Smooth muscle cell (in vitro differentiated cells): Measurements from ENCODE around the gene PEX26. TPM values are rescaled to one million over a fixed set of nuclear protein-coding genes. Genes with fewer than 3 reads are reported as not detected.
"Not testable (repeated sequence)": the region's sequence is repeated elsewhere in the genome, so short reads cannot be mapped to it uniquely, and the experiment has no call there.

Experiments
- DNase-seq: peaks from one replicate; lab custom pipeline; 2025; ENCODE audit not compliant: unreplicated experiment; lab: John Stamatoyannopoulos, UW
- H2AFZ ChIP-seq: fragments of 200-600 bp; sonication (generic); 2 replicates; pipeline ENCODE4 v1.6.0; 2016; ENCODE audit warnings: antibody characterized with exemption, low read depth, mild to moderate bottlenecking
- H3F3A ChIP-seq: fragments of 200-600 bp; sonication (generic); 2 replicates; pipeline ENCODE4 v1.6.0; 2017; ENCODE audit warnings: antibody characterized with exemption, low read depth
- H3K27ac ChIP-seq: fragments of 200-600 bp; sonication (generic); 2 replicates; pipeline ENCODE4 v1.5.1; 2016; ENCODE audit warnings: low read depth, mild to moderate bottlenecking
- H3K27me3 ChIP-seq: fragments of 200-600 bp; sonication (generic); 2 replicates; pipeline ENCODE4 v1.6.1; 2016; ENCODE audit warnings: low read depth, mild to moderate bottlenecking
- H3K36me3 ChIP-seq: fragments of 200-600 bp; sonication (generic); 2 replicates; pipeline ENCODE4 v1.5.1; 2016; ENCODE audit warnings: low read depth
- H3K4me1 ChIP-seq: fragments of 200-600 bp; sonication (generic); 2 replicates; pipeline ENCODE4 v1.5.1; 2016; ENCODE audit warnings: low read depth
- H3K4me2 ChIP-seq: fragments of 200-600 bp; sonication (generic); 2 replicates; pipeline ENCODE4 v1.6.0; 2016; ENCODE audit warnings: mild to moderate bottlenecking
- H3K4me3 ChIP-seq: fragments of 200-600 bp; sonication (generic); 2 replicates; pipeline ENCODE4 v1.5.1; 2016; ENCODE audit warnings: mild to moderate bottlenecking
- H3K79me2 ChIP-seq: fragments of 200-600 bp; sonication (generic); 2 replicates; pipeline ENCODE4 v1.6.0; 2016; ENCODE audit warnings: low read depth, mild to moderate bottlenecking
- H3K9ac ChIP-seq: fragments of 200-600 bp; sonication (generic); 2 replicates; pipeline ENCODE4 v1.6.0; 2016; ENCODE audit warnings: low read depth
- H3K9me3 ChIP-seq: fragments of 200-600 bp; sonication (generic); replicated peaks from 2 replicates; pipeline ENCODE4 v1.5.1; 2016; ENCODE audit warnings: low read depth
- H4K20me1 ChIP-seq: fragments of 200-600 bp; sonication (generic); 2 replicates; pipeline ENCODE4 v1.6.0; 2016; ENCODE audit warnings: low read depth
- CTCF ChIP-seq: fragments of 200-600 bp; sonication (generic); IDR thresholded peaks from 2 replicates; pipeline ENCODE4 v1.5.1; 2017; ENCODE audit warnings: borderline replicate concordance, mild to moderate bottlenecking, antibody characterized with exemption; ENCODE audit not compliant: insufficient read depth, poor library complexity, severe bottlenecking
- WGBS: methylation state at CpG from one replicate; pipeline ENCODE4 v1.1.7; 2016; ENCODE audit warnings: low lambda C conversion rate; 5-methylcytosine and 5-hydroxymethylcytosine counted together
- polyA plus RNA-seq: library from polyadenylated mRNA; unstranded; fragments of >200 nt; fragmentation: Nextera tagmentation; extraction: Ambion mirVana; gene quantifications from 2 replicates; pipeline ENCODE4 v1.2.1, GENCODE V29; 2016
- total RNA-seq: library from RNA; depleted of rRNA; stranded (reverse); fragments of >200 nt; gene quantifications from 2 replicates; pipeline ENCODE4 v1.2.3, GENCODE V29; 2014

PEX26 gene
- total and polyA plus RNA-seq, 2 experiments from 2014 or later, result 4.3 to 15.3 TPM

GRCh38 chr22:18101536-18101935 is 23.7 kb downstream of the PEX26 start:
- no peak for DNase-seq
- H2AFZ ChIP-seq, result no peak overlapping the region
- no peaks in the 10 kb centered on the region for H3K4me1 ChIP-seq
- no peak overlapping the region for H3K4me2 ChIP-seq
- H3K79me2 ChIP-seq, result no peaks in the 10 kb centered on the region
- H4K20me1 ChIP-seq, result no peaks in the 10 kb centered on the region
- WGBS, result 90% methylated on average over 4 of the region's 4 CpGs
- H3K27ac ChIP-seq, result no peak overlapping the region
- no peak overlapping the region for H3K9ac ChIP-seq
- no peak overlapping the region for H3K4me3 ChIP-seq
- no peak for TF ChIP-seq CTCF
- no peaks in the 10 kb centered on the region for H3F3A ChIP-seq
- no peaks in the 10 kb centered on the region for H3K36me3 ChIP-seq
- no peaks in the 10 kb centered on the region for H3K27me3 ChIP-seq
- H3K9me3 ChIP-seq, result no peaks in the 10 kb centered on the region

- WGBS, result 97% methylated on average over 14 of the region's 14 CpGs
These were observed 25.9 kb downstream of the PEX26 start for GRCh38 chr22:18103527-18104269.

GRCh38 chr22:18104566-18104965 is 26.8 kb downstream of the PEX26 start:
- Histone ChIP-seq H4K20me1 (no peaks in the 10 kb centered on the region), H3K27me3 (peaks cover 7% of the 10 kb centered on the region), H3F3A (no peaks in the 10 kb centered on the region), H3K4me2 (no peak overlapping the region), H3K79me2 (no peaks in the 10 kb centered on the region), H2AFZ (no peak overlapping the region), H3K4me3 (no peak overlapping the region), H3K4me1 (no peaks in the 10 kb centered on the region), H3K27ac (no peak overlapping the region), H3K9ac (no peak overlapping the region), H3K36me3 (no peaks in the 10 kb centered on the region), H3K9me3 (no peaks in the 10 kb centered on the region)
- TF ChIP-seq CTCF, result no peak
- WGBS, result 98% methylated on average over 4 of the region's 4 CpGs
- DNase-seq, result no peak

More at GRCh38 chr22:18103527-18104269, 25.9 kb downstream of the PEX26 start:
- no peaks in the 10 kb centered on the region for H3K36me3 ChIP-seq
- H3F3A ChIP-seq, result no peaks in the 10 kb centered on the region
- no peak for DNase-seq
- H3K4me1 ChIP-seq, result no peaks in the 10 kb centered on the region
- H2AFZ ChIP-seq, result no peak overlapping the region
- H4K20me1 ChIP-seq, result no peaks in the 10 kb centered on the region
- no peak overlapping the region for H3K4me3 ChIP-seq
- no peaks in the 10 kb centered on the region for H3K9me3 ChIP-seq
- no peak overlapping the region for H3K27ac ChIP-seq
- H3K4me2 ChIP-seq, result no peak overlapping the region
- no peaks in the 10 kb centered on the region for H3K27me3 ChIP-seq
- H3K9ac ChIP-seq, result no peak overlapping the region
- no peaks in the 10 kb centered on the region for H3K79me2 ChIP-seq
- no peak for TF ChIP-seq CTCF

- not testable (repeated sequence) for H3F3A ChIP-seq, DNase-seq
- WGBS, result over 99% methylated on average over 7 of the region's 7 CpGs
These were observed 28.2 kb downstream of the PEX26 start for GRCh38 chr22:18105981-18106380.

GRCh38 chr22:18106550-18107341 is 29.0 kb downstream of the PEX26 start:
- not testable (repeated sequence) for H3K9me3 ChIP-seq, DNase-seq, H3K4me2 ChIP-seq, H3F3A ChIP-seq, H3K4me3 ChIP-seq, H3K79me2 ChIP-seq, H3K36me3 ChIP-seq, H4K20me1 ChIP-seq, H3K4me1 ChIP-seq, H2AFZ ChIP-seq, H3K27ac ChIP-seq, H3K9ac ChIP-seq
- peaks cover 28% of the 10 kb centered on the region for H3K27me3 ChIP-seq
- 52% methylated on average over 3 of the region's 4 CpGs for WGBS

More at GRCh38 chr22:18105981-18106380, 28.2 kb downstream of the PEX26 start:
- not testable (repeated sequence) for H3K4me1 ChIP-seq, H3K36me3 ChIP-seq, H3K79me2 ChIP-seq, H4K20me1 ChIP-seq, H3K4me2 ChIP-seq, H3K4me3 ChIP-seq, H3K9ac ChIP-seq, H3K9me3 ChIP-seq, H2AFZ ChIP-seq, H3K27ac ChIP-seq
- H3K27me3 ChIP-seq, result peaks cover 21% of the 10 kb centered on the region
